Gastrocnemius medialis (tissue), 4 donors: ENCODE results near the gene HAO2.

Experiments
- POLR2A ChIP-seq, 2 donors: fragments of 450-650 bp; IDR thresholded peaks; one replicate each; pipeline ENCODE4 v1.6.1; 2017; ENCODE audit warnings: antibody characterized with exemption in 2 of 2, mild to moderate bottlenecking in 2 of 2, moderate library complexity in 2 of 2
- TF ChIP-seq, protein P1 (sequence below), 5 experiments: fragments of 450-650 bp in 3 of 5; fragments of 200-600 bp in 2 of 5; sonication (generic) in 2 of 5; IDR thresholded peaks in 4 of 5; conservative IDR thresholded peaks in 1 of 5; 1 replicate in 4 of 5; 2 replicates in 1 of 5; pipeline ENCODE4 v1.5.1; 2016 to 2019; ENCODE audit warnings: antibody characterized with exemption in 5 of 5, mild to moderate bottlenecking in 3 of 5, moderate library complexity in 3 of 5

DNA sequence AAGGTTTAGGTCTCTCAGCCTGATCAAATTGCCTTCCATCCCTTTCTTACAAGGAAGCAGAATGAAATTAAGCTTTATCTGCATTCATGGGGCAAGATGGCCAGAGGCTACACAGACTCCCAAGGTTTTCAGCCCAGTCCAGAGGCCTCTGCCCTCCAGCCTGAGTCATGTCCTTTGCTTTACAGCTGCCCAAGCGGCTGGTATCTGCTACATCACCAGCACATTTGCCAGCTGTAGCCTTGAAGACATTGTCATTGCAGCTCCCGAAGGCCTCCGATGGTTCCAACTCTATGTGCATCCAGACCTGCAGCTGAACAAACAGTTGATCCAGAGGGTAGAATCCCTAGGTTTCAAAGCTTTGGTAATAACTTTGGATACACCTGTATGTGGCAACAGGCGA, 16.0 kb downstream of the HAO2 start:
- no peak for TF ChIP-seq POLR2A (IDR thresholded peaks at IDR 0.05)
- TF ChIP-seq, protein P1, sequence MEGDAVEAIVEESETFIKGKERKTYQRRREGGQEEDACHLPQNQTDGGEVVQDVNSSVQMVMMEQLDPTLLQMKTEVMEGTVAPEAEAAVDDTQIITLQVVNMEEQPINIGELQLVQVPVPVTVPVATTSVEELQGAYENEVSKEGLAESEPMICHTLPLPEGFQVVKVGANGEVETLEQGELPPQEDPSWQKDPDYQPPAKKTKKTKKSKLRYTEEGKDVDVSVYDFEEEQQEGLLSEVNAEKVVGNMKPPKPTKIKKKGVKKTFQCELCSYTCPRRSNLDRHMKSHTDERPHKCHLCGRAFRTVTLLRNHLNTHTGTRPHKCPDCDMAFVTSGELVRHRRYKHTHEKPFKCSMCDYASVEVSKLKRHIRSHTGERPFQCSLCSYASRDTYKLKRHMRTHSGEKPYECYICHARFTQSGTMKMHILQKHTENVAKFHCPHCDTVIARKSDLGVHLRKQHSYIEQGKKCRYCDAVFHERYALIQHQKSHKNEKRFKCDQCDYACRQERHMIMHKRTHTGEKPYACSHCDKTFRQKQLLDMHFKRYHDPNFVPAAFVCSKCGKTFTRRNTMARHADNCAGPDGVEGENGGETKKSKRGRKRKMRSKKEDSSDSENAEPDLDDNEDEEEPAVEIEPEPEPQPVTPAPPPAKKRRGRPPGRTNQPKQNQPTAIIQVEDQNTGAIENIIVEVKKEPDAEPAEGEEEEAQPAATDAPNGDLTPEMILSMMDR (IDR thresholded peaks at IDR 0.05 in 4 of 5, conservative IDR thresholded peaks at IDR 0.05 in 1 of 5), result no peak
